NCI-H1092 (cell line): ENCODE data around the gene MRM2.
A peak's percentile ranks its signal among the peaks of the same experiment; 100 is the strongest.

ENCODE experiments used
- DNase-seq: peaks from one replicate; lab custom pipeline; 2025; lab: John Stamatoyannopoulos, UW

MRM2 gene

GRCh38 chr7:2222516-2222915 lies 19.5 kb downstream of the MRM2 start:
- DNase-seq, result no peak

DNA sequence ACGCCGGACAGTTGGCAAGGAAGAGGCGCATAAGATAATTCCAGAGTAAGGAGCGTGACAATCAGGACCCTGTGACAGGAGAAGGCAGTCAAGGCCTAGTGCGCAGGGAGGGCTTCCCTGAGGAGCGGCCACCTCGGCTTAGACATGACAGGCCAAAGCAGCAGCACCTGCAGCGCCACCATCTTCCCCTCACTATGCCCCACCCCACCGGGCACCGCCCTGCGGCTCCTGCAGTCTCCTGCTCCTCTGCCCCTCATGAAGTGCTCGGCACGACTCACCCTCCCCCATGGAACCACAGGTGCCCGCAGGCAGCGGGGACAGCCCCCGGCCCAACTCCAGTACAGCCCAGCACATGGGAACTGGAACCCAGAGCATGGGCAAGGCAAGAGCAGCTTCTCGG lies 21.1 kb downstream of the MRM2 start:
- DNase-seq, result no peak

- DNase-seq, result no peak
Measured at GRCh38 chr7:2220506-2220905, 21.5 kb downstream of the MRM2 start.

DNA sequence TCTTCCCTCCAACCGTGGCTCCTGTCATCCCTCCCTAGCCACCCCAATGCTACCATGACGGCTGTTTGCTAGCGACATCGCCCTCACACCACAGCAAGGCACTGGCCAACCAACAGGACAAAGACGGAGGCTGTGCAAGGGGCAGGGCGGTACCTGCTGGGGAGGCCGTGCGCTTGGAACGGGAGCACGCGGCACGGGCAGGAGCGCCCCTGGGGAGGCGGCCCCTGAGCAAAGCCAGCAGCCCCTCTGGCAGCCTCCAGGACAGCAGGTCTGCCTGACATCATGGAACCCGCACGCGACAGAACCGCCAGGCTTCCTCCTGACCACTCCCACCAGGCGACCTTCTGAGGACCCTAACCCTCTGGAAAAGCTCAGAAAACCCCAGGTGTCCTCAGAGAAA lies 22.0 kb downstream of the MRM2 start:
- no peak for DNase-seq

GRCh38 chr7:2219606-2220005 lies 22.4 kb downstream of the MRM2 start:
- no peak for DNase-seq

DNA sequence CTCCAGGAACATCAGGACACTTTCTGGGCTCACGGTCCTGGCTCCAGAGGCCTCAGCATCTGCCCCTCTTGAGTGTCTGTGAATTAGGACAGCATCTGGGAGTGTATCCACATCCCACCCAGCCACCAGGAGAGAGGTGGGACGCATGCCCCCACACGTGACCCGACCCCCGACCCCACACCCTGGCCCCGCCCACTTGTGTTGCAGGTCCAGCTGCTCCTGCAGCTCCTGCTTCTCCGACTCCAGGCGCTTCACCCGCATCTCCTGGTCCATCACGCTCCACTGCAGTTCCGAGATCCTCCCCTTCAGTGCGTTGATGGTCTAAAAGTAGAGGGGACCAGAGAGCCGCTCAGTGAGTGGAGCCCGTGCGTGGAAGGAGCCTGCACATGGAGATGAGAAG lies 22.9 kb downstream of the MRM2 start:
- DNase-seq, result no peak

DNA sequence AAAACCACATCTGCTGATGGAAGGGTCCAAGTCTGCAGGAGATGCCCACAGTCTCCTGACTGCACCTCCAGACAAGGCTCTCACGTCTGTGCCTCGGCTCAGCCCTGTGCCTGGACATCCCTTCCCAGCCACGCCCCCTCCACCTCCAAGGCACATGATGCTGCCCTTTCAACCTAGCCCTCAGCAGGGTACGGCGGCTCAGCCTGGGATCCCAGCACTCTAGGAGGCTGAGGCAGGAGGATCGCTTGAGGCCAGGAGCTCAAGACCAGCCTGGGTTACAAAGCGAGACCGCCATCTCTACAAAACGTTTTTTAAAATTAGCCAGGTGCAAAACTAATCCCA lies 23.6 kb downstream of the MRM2 start:
- no peak for DNase-seq

DNA sequence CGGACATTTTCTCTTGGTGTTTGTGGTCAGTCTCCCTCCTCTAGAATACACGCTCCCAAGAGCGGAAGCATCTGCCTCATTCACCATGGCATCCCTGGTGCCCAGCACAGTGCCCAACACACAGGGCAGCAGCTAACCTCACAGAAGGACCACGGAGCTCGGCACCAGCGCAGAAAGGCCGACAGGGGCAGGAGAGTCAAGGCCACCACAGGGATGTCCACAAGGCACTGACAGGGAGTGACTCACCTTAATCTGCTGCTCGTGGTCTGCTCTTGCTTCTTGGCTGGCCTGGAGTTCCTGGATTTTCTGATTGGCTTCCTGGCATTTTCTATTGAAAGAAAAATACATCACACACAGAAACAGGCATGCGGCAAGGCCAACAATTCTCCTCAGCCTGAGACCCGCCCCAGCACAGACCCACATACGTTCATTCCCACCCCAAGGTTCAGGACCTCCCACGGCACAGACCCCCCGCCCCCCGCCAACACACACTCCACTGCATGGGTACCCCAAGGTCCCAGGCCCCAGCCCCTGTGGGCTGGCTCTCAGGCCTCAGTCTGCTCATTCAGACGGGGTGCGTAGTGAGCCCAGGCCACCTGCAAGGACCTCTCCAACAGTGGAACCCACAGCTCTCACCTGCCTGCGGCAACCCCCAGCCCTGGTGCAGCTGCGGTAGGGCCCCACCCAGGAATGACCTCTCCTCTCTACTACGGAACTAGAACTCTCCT lies 24.1 kb downstream of the MRM2 start:
- no peak for DNase-seq

GRCh38 chr7:2217206-2217605 lies 24.8 kb downstream of the MRM2 start:
- no peak for DNase-seq

GRCh38 chr7:2215851-2216250 lies 26.2 kb downstream of the MRM2 start:
- DNase-seq, result no peak

DNA sequence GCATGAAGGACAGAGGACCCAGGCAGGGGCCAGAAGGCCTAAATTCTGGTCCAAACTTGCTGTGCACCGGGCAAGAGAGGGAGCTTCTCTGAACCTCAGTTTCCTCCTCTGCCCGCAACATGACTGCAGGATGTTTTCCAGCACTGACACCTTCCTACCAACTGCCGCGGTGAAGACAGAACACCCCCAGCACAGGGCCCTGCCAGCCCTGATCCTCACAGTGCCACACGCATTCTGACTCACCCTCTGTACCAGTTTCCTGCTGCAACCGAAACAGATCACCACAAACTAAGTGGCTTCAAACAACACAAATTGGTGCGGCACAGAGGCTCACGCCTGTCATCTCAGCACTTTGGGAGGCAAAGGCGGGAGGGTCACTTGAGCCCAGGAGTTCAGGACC lies 27.4 kb downstream of the MRM2 start:
- no peak for DNase-seq

DNA sequence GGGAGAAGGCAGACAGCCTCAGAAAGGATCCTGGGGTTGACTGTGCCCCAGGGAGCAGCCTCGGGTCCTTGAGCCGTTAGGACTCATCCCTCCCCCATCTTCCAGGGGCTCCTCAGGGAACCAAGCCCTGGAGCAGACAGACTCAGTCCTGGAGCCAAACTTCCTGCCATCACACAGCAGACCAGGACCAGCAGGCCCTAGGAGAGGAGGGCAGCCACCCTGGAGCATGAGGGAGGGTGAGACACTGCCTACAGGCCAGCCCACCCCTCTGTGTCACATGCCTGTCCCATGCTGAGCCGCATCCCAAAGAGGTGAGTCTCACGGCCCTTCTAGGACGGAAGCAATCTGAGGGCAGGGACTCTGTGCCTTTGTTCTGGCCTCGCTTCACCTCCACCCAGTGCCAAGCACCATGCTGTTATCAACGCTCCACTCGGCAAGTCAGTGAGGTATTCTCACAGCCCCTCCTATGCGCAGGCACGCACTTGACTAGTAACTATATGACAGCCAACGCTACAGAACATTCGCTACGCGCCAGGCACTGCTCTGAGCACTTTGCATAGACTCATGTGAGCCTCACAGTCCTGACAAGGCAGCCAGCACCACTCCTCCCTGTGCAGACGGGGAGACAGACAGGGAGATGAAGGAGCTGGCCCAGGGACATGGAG lies 28.3 kb downstream of the MRM2 start:
- DNase-seq, result no peak

GRCh38 chr7:2212906-2213305 lies 29.1 kb downstream of the MRM2 start:
- no peak for DNase-seq

- DNase-seq, result no peak
Measured at GRCh38 chr7:2211926-2212325, 30.1 kb downstream of the MRM2 start.

GRCh38 chr7:2211259-2211880 lies 30.6 kb downstream of the MRM2 start:
- no peak for DNase-seq

DNA sequence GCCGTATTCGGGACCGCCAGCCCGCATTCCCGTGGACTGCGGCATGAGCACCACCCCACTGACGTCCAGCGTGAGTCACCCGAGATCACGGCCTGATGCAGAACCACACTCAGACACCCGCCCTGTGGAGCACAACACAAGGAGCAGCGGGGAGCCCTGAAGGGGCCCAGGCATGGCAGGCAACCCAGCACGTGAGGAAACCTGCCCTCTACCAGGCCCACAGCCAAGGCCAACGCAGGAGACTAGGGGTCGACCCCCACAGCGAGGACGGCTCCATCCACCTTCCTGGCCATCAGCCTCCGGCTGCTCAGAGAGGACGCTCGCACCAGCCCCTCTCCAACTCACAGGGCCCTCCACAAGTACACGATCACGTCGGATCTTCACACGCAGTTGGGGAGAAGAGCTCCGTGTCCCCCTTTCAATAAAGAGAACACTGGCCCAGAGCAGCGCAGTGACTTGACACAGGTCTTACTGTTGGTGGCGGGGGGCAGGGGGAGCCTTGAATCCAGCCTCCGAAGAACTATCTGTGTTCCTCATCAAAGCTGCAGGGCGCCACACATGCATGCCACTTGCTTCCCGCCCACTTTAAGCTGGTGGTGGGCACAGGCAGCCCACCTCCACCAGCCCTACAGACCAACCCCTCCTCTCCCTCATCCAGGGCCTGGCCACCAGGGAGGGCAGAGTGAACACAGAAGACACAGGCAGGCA lies 31.3 kb downstream of the MRM2 start:
- no peak for DNase-seq

GRCh38 chr7:2209961-2210323 lies 32.1 kb downstream of the MRM2 start:
- no peak for DNase-seq

DNA sequence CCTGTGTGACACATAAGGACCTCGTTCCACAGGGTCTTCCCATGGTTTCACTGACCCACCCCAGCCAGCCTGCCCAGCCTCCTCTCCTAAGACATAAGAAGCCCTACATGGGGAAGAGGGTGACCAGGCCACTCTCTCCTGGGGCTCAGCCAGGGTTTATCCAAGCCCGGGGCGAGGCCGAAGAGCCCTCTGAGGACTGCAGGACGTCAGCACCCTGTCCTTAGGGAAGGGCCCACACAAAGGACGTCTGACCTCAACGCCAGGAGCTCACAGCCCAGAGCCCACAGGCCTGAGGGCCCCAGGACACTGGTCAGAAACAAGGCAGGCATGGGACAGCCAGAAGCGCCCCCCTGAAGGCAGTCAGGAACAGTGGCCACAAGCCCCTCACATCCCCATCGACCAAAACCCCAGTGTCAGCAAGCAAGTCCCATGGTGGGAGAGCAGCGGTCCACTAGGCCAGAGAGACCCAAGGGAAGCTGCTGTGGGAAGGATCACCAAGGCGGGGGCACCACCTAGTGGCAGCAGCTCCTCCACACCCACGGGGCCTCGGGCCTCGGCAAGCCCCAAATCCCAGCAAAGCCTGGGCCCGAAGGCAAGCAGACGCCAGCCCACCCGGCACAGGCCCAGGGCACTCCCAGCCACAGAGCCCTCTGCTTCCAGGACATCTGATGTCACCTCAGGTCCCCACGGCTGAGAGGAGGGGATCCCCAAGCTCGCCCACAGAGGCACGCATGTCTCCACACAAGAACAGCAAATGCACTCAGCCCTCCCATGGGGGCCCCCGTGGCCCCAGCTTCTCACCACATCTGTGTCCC lies 32.7 kb downstream of the MRM2 start:
- DNase-seq, result peak; percentile 19

DNA sequence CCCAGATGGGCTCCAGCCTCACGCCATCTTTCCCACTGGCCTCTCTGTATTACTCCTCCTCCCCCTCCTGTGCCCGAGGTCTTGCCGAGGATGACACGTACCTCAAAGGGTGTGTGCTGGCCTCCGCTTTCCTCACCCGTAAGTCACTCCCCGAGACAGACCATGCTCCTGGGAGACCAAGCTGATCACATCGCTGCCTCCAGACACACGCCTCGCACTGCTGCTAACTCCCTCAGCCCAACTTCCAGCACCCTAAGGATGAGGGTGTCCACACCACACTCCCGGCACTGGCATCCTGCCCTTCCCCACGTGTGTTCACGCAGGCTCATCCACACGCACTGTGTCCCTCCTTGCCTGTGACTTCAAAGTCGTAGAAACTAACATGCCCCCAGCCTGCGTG lies 33.3 kb downstream of the MRM2 start:
- DNase-seq, result no peak

DNA sequence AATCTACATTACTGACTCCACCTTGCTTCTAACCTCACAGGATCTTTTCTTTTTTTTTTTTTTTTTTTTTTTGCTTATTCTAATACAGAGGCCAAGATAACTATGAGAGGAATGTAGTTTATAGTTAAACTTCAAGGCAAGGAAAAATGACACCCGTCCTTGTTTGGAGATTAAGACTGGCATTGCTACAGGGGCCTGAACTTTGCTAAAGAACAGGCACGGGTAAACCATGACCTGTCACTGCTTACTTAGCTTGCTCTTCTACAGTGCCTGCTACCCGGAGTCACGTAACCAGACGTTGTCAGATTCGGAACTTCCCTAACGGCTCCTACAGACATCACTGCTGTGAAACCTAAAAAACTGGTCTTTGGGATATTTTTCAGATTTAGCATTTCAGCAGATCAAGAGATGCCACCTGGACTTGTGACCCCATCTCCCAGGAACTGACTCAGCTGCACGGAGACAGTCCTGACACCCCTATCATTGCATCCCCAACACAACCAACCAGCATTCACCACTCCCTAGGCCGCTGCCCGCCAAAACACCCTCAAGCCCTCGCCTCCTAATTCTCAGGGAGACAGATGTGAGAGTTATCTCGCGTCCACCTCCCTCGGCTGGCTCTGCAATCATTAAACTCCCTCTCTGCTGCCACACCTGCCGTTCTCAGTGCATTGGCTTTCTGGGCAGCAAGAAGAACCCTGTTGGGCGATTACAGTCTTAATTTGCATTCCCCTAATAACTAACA lies 36.8 kb downstream of the MRM2 start:
- DNase-seq, result no peak

GRCh38 chr7:2204446-2204845 lies 37.6 kb downstream of the MRM2 start:
- DNase-seq, result no peak
